GM12864 (cell line): ENCODE results near the gene DLGAP5.

Experiments used
- DNase-seq: peaks from one replicate; pipeline ENCODE4 v3.0.0-alpha.2; 2011; ENCODE audit warnings: low read depth
- H3K4me3 ChIP-seq: 2 replicates; pipeline ENCODE4 v1.5.1; 2011; ENCODE audit warnings: mild to moderate bottlenecking, low read depth, low read length, control low read depth
- TF ChIP-seq, protein P1 (sequence below): IDR thresholded peaks from 2 replicates; pipeline ENCODE4 v1.5.1; 2011; ENCODE audit warnings: low read depth, mild to moderate bottlenecking, moderate library complexity, low read length, control low read depth, inconsistent platforms; ENCODE audit errors: missing control alignments

The DLGAP5 gene

DNA sequence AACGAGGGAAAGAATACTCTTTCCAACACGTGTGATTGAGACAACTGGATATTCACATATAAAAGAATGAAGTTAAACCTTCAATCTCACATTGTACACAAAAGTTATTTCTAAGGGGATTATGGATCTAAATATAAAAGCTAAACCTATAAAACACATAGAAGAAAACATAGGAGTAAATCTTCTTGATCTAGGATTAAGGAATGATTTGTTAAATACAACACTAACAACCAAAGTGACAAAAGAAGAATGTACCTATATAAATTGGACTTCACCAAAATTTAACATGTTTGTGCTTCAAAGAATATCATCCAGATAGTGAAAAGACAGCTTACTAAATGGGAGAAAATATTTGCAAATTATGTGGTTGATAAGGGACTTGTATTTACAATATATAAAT lies 36.9 kb upstream of the DLGAP5 start:
- H3K4me3 ChIP-seq: no peak overlapping the region
- TF ChIP-seq, protein P1, sequence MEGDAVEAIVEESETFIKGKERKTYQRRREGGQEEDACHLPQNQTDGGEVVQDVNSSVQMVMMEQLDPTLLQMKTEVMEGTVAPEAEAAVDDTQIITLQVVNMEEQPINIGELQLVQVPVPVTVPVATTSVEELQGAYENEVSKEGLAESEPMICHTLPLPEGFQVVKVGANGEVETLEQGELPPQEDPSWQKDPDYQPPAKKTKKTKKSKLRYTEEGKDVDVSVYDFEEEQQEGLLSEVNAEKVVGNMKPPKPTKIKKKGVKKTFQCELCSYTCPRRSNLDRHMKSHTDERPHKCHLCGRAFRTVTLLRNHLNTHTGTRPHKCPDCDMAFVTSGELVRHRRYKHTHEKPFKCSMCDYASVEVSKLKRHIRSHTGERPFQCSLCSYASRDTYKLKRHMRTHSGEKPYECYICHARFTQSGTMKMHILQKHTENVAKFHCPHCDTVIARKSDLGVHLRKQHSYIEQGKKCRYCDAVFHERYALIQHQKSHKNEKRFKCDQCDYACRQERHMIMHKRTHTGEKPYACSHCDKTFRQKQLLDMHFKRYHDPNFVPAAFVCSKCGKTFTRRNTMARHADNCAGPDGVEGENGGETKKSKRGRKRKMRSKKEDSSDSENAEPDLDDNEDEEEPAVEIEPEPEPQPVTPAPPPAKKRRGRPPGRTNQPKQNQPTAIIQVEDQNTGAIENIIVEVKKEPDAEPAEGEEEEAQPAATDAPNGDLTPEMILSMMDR: no peak
- DNase-seq: no peak

DNA sequence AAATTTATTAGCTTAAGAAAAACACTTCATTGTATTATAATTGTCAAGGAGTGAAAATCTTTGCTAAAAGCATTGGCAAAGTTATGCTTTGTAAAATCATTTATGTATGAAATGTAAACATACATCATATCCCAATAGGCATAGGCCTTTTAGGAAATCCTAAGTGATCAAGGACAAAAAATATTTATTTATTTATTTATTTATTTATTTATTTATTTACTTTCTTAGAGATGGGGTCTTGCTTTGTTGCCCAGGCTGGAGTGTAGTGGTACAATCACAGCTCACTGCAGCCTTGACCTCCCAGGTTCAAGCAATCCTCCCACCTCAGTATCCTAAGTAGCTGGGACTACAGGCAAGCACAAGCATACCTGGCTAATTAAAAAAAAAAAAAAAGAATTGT lies 32.0 kb upstream of the DLGAP5 start:
- DNase-seq: no peak
- H3K4me3 ChIP-seq: no peak overlapping the region
- TF ChIP-seq, protein P1: no peak

DNA sequence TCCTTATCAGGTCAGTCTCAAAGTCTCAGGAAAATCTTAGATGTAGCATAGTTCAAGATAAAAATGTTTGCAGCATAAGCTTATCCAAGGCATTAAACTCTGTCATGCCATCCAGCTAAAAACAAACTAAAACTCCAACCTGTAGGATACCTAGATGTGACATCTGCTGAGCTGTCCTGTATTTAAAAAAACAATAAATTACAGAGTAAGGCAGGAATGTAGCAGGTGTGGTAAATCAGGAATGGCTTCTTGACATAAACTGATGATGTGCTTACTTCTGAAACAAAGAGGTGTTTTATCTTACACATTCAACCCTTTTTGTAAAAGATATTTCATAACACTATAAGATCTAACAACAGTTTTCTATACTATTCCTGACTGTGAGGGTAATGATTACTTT lies 30.6 kb upstream of the DLGAP5 start:
- H3K4me3 ChIP-seq: no peak overlapping the region
- no peak for DNase-seq

DNA sequence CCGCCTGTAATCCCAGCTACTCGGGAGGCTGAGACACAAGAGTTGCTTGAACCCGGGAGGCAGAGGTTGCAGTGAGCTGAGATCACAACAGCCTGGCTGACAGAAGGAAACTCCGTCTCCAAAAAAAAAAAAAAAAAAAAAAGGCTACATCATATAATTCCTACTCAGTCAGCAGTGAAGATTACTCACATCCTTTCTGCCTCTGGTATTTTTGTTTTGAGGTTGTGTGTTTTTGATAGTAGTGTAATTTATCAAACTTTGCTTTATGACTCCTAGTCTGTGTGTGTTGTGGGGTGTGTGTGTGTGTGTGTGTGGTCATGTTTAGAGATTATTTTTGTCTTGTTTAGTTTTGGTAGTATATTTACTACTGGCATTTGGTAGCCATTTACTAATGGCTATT lies 29.8 kb upstream of the DLGAP5 start:
- TF ChIP-seq, protein P1: no peak
- H3K4me3 ChIP-seq: no peak overlapping the region
- no peak for DNase-seq

More for the DNA sequence above, 30.6 kb upstream of the DLGAP5 start:
- TF ChIP-seq, protein P1: no peak

DNA sequence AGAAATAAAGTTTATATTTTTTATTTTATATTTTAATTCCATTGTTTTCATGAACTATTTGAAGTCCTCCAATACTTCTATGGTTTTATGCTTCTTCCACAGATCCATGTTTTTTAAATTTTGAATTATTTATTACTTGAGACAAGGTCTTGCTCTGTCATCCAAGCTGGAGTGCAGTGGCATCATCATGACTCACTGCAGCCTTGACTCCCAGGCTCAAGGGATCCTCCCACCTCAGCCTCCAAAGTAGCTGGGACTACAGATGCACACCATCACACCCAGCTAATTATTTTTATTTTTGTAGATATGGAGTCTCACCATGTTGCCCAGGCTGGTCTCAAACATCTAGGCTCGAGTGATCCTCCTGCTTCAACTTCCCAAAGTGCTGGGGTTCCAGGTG lies 28.8 kb upstream of the DLGAP5 start:
- no peak overlapping the region for H3K4me3 ChIP-seq
- TF ChIP-seq, protein P1: no peak
- no peak for DNase-seq

DNA sequence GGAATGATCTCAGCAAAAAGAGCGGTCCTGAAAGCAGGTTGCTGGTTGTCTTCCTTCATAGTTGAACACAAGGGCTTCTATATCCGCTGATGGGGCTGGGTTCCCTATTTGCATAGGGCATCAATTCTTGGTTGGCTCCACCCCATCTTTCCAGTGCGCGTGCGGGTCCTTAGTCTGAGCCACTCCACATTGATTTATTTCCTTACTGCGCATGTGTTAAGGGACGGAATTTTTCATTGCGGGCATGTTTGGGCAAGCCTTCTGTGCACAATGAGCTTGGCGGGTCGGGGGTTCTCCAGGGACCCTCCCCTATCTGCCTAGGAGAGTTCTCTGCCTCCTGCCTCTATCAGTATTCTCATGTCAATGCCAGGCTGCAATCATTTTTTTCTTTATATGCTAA lies 21.2 kb upstream of the DLGAP5 start:
- no peak overlapping the region for H3K4me3 ChIP-seq
- no peak for DNase-seq
- TF ChIP-seq, protein P1: no peak

DNA sequence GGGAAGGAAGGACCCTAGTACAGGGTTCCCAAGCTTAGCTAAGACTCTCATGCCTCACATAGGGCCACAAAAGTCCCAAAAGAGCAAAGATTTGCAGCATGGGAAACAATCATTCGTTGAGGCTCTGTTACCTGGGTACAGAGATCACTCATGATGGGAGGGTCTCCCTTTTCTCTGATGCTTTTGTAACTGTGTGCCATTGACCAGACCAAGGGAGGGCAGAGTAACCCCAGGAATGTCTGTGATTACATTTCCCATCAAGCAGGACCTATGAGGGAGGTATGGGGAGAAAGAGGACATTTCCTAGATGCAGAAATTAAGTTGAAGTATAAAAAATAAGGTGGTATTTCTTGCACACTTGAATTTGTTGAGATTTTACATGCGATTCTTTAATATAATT lies 16.4 kb upstream of the DLGAP5 start:
- TF ChIP-seq, protein P1: no peak
- no peak for DNase-seq
- no peak overlapping the region for H3K4me3 ChIP-seq
